Stimulated activated CD4-positive, alpha-beta T cell treated with anti-CD3 and anti-CD28 coated beads, Interleukin-1b, Interleukin-23, amount 100 ng/mL, for 1 hour (primary cell): ENCODE measurements around the gene TMPRSS11A.

Experiments
- DNase-seq, 2 donors: peaks; one replicate each; pipeline ENCODE4 v3.0.0-alpha.2; 2020; ENCODE audit warnings: low read depth in 2 of 2

TMPRSS11A gene

DNA sequence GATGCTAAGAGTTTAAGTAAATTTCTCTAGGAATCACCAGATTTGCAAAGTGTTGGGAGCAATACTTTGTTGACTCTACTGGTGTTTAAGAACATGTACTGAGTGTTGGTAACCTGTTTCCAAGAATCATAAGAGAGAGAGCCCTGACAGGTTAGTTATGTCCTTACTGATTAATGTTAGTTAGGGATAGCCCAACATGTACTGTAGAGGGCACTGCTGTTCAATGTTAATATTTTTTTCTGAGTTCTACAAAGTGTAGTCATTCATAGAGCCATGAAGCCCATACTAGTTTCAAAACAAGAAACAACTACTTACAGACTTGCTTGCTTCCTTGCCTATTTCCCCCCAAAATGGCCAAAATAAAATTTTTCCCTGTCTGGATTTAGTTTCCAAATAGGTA is 91.4 kb downstream of the TMPRSS11A start:
- no peak for DNase-seq

DNA sequence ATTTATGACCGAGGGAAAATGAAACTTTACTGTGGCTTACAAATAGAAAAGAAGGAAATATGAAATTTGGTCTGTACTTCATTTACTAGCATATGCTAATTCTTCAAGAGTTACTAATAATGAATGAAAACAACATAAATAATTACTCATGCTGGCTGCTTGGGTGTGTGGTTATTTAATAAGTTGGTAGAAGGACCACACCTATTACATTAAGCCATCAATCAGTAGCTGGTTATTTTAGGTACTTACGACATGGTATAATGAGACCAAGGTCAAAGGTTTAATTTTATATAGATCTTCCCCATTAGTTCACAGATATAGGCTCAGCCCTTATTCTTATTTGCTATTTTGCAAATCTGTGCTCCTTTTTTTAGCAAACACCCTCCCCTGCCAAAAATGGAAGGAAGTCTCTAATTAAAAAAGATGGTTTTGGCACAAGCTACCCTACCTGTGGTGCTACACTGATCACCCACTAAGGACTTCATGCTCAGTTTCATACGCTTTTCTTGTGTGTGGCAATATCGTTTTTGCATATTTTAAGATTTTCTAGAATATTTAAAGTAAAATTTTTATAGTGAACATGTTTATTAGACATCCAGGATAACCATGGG is 93.6 kb downstream of the TMPRSS11A start:
- no peak for DNase-seq

DNA sequence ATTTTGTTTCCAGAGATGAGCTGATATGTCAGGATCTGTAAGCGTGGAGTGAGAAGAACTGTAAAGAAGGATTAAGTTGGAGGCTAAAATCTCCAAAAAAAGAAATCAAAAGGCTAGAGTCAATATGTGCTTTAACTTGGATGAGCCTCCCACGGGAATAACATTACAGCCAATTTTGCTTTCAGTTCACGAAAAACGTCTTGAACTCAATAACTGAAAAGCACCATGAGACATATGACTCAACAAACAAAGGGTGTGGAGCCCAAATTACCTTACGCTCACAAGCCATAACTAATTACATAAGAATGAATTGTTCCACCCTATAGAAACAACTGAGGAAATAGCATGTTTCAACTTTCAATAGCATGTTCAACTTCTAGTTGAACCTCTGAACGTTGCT is 101.8 kb downstream of the TMPRSS11A start:
- no peak for DNase-seq
